ENCODE measurements around the gene ZBTB46. TPM values are rescaled to one million over a fixed set of nuclear protein-coding genes. Genes with fewer than 3 reads are reported as not detected.

ZBTB46 gene
- polyA plus RNA-seq, 3 donors from 2014 or later: 0.16 to 0.32 (median 0.32) TPM

Other genes starting within 250 kb of the ZBTB46 start
- gene GMEB2, start 204.2 kb downstream of the ZBTB46 start, polyA plus RNA-seq: 10 to 100 TPM in 1 of 3 donors, 1 to 10 TPM in 1, not detected in 1; 2.7 to 11.4 TPM
- 1 to 10 TPM in 2 of 3 donors, under 1 TPM in 1; 0.36 to 1.6 (median 1.1) TPM for gene STMN3, start 177.8 kb downstream of the ZBTB46 start, polyA plus RNA-seq
- 1 to 10 TPM in 2 of 3 donors, not detected in 1; 1.5 to 7.3 TPM for gene RTEL1, start 173.0 kb downstream of the ZBTB46 start, polyA plus RNA-seq
- not detected for gene TNFRSF6B, start 134.6 kb downstream of the ZBTB46 start, polyA plus RNA-seq
- gene ARFRP1, start 123.3 kb downstream of the ZBTB46 start, polyA plus RNA-seq: 10 to 100 TPM; 43.0 to 72.7 (median 54.3) TPM
- gene ZGPAT, start 123.2 kb downstream of the ZBTB46 start, polyA plus RNA-seq: 10 to 100 TPM; 26.6 to 64.1 (median 33.9) TPM
- gene LIME1, start 94.6 kb downstream of the ZBTB46 start, polyA plus RNA-seq: 100 to 1,000 TPM; 177 to 227 (median 180) TPM
- gene SLC2A4RG, start 91.5 kb downstream of the ZBTB46 start, polyA plus RNA-seq: 1 to 10 TPM; 1.5 to 3.6 (median 3.2) TPM
- under 1 TPM in 1 of 3 donors, not detected in 2; 0.34 TPM for gene ABHD16B, start 30.2 kb upstream of the ZBTB46 start, polyA plus RNA-seq
- 10 to 100 TPM; 67.5 to 90.8 (median 79.3) TPM for gene TPD52L2, start 34.0 kb upstream of the ZBTB46 start, polyA plus RNA-seq
- 1 to 10 TPM; 1.4 to 8.2 (median 2.9) TPM for gene DNAJC5, start 63.9 kb upstream of the ZBTB46 start, polyA plus RNA-seq
- 10 to 100 TPM; 19.3 to 35.5 (median 30.8) TPM for gene UCKL1, start 125.2 kb upstream of the ZBTB46 start, polyA plus RNA-seq
- gene ZNF512B, start 138.7 kb upstream of the ZBTB46 start, polyA plus RNA-seq: under 1 TPM in 2 of 3 donors, not detected in 1; 0.36 to 0.63 TPM
- gene SAMD10, start 148.4 kb upstream of the ZBTB46 start, polyA plus RNA-seq: 10 to 100 TPM in 1 of 3 donors, 1 to 10 TPM in 2; 6.5 to 13.2 (median 8.5) TPM
- 10 to 100 TPM; 52.6 to 94.4 (median 63.1) TPM for gene PRPF6, start 149.9 kb upstream of the ZBTB46 start, polyA plus RNA-seq
- not detected for gene C20orf204, start 204.9 kb upstream of the ZBTB46 start, polyA plus RNA-seq
- gene SOX18, start 218.4 kb upstream of the ZBTB46 start, polyA plus RNA-seq: not detected
- 10 to 100 TPM; 18.9 to 26.6 (median 24.1) TPM for gene TCEA2, start 231.9 kb upstream of the ZBTB46 start, polyA plus RNA-seq
- gene RGS19, start 248.3 kb upstream of the ZBTB46 start, polyA plus RNA-seq: 100 to 1,000 TPM; 124 to 171 (median 132) TPM
- 1 to 10 TPM in 1 of 3 donors, under 1 TPM in 2; 0.48 to 1.3 (median 0.73) TPM for gene OPRL1, start 248.8 kb upstream of the ZBTB46 start, polyA plus RNA-seq

All from immature natural killer cell (primary cell).